K562 (cell line): ENCODE data around the gene ASCC1. TPM values are rescaled to one million over a fixed set of nuclear protein-coding genes. Genes with fewer than 3 reads are reported as not detected.
A peak's percentile ranks its signal among the peaks of the same experiment; 100 is the strongest.

ENCODE experiments used
- ATAC-seq: fragments of 200-7000 bp; cut with Tn5 transposase; 3 replicates; pipeline ENCODE4 v1.9.1; 2020; ENCODE audit warnings: moderate library complexity
- BruUV-seq: library from RNA; stranded (reverse); fragments of 400-500 nt; replicated peaks from 2 replicates; lab custom pipeline; 2021; lab: Mats Ljungman, UMichigan
- CTCF ChIA-PET: fragments of 300-600 bp; formaldehyde crosslinking; extraction: SDS; loops from one replicate; lab custom pipeline; 2021; ENCODE audit warnings: low intra/inter-chr PET ratio; lab: Yijun Ruan, JAX
- POLR2A ChIA-PET: fragments of 300-600, 350-650 bp; sonication (Branson Sonifier 250); formaldehyde crosslinking; extraction: SDS; loops from one replicate; lab custom pipeline; 2021; ENCODE audit warnings: antibody characterized with exemption, inconsistent platforms; lab: Yijun Ruan, JAX
- DNase-seq, 4 experiments: peaks; one replicate each; pipeline versions ENCODE4 v3.0.0 to v3.0.0-alpha.2; 2011 to 2018; ENCODE audit warnings: low spot score in 3 of 4, mixed read lengths in 3 of 4; ENCODE audit errors: extremely low read depth in 1 of 4
- FAIRE-seq: peaks from 2 replicates; lab custom pipeline; 2011; peaks lifted over from hg19 to GRCh38; lab: Jason Lieb, UNC
- H2AFZ ChIP-seq: 2 replicates; pipeline ENCODE4 v1.6.0; 2011; ENCODE audit warnings: low read depth, low read length, control low read depth, inconsistent platforms
- H3K27ac ChIP-seq: fragments of 200-600 bp; 3 replicates; pipeline ENCODE4 v1.8.0; 2011; ENCODE audit warnings: low read depth, mild to moderate bottlenecking, control low read depth, inconsistent platforms, low read length, moderate library complexity, mixed read lengths; ENCODE audit errors: extremely low read depth
- H3K27me3 ChIP-seq, 2 experiments: fragments of 300-600 bp in 1 of 2; 2 replicates in 1 of 2; 3 replicates in 1 of 2; pipeline versions ENCODE4 v1.6.0 to v1.8.0; 2011; ENCODE audit warnings: inconsistent platforms in 2 of 2, low read length in 2 of 2, mild to moderate bottlenecking in 1 of 2, mixed read lengths in 1 of 2, moderate library complexity in 1 of 2; ENCODE audit not compliant: control insufficient read depth in 2 of 2, insufficient read depth in 2 of 2
- H3K36me3 ChIP-seq: fragments of 300-600 bp; 3 replicates; pipeline ENCODE4 v1.8.0; 2011; ENCODE audit warnings: mild to moderate bottlenecking, low read length, inconsistent platforms; ENCODE audit not compliant: control insufficient read depth, insufficient read depth
- H3K4me1 ChIP-seq, 2 experiments: fragments of 200-600 bp in 1 of 2; replicated peaks in 1 of 2; 2 replicates in 1 of 2; 3 replicates in 1 of 2; pipeline versions ENCODE4 v1.5.1 to v1.8.0; 2011; ENCODE audit warnings: inconsistent platforms in 2 of 2, low read length in 2 of 2, mild to moderate bottlenecking in 1 of 2, mixed read lengths in 1 of 2, moderate library complexity in 1 of 2; ENCODE audit not compliant: control insufficient read depth in 2 of 2, insufficient read depth in 2 of 2
- H3K4me2 ChIP-seq: 2 replicates; pipeline ENCODE4 v1.6.1; 2011; ENCODE audit warnings: low read length, control low read depth, inconsistent platforms, mixed read lengths; ENCODE audit not compliant: insufficient read depth
- H3K4me3 ChIP-seq: fragments of 200-600 bp; sonication (generic), shearing (Covaris generic); 2 replicates; pipeline ENCODE4 v1.5.1; 2016; ENCODE audit warnings: control low read depth, inconsistent platforms
- H3K79me2 ChIP-seq: fragments of 200-600 bp; 3 replicates; pipeline ENCODE4 v1.8.0; 2011; ENCODE audit warnings: low read length, inconsistent platforms; ENCODE audit not compliant: control insufficient read depth, insufficient read depth
- H3K9ac ChIP-seq, 2 experiments: 2 replicates each; pipeline versions ENCODE4 v1.6.0 to v1.6.1; 2011; ENCODE audit warnings: low read depth in 2 of 2, low read length in 2 of 2, control low read depth in 1 of 2, inconsistent platforms in 1 of 2, mild to moderate bottlenecking in 1 of 2, mixed read lengths in 1 of 2; ENCODE audit not compliant: insufficient read depth in 1 of 2
- H3K9me1 ChIP-seq: one replicate; pipeline ENCODE4 v1.6.0; 2011; ENCODE audit warnings: inconsistent platforms, mild to moderate bottlenecking, low read length, moderate library complexity; ENCODE audit not compliant: control insufficient read depth, insufficient read depth
- H3K9me3 ChIP-seq: replicated peaks from 2 replicates; pipeline ENCODE4 v1.5.1; 2011; ENCODE audit warnings: low read depth, low read length, inconsistent platforms; ENCODE audit not compliant: control insufficient read depth, insufficient read depth
- H4K20me1 ChIP-seq: replicated peaks from 2 replicates; pipeline ENCODE4 v1.6.1; 2011; ENCODE audit warnings: low read length, inconsistent platforms, mixed read lengths; ENCODE audit not compliant: control insufficient read depth, insufficient read depth
- CEBPB ChIP-seq: fragments of 450-650 bp; IDR thresholded peaks from 2 replicates; pipeline ENCODE4 v1.6.1; 2016; ENCODE audit warnings: missing genetic modification characterization, missing compliant biosample characterization
- CEBPG ChIP-seq, 3 experiments: fragments of 200-800 bp in 1 of 3; sonication (Bioruptor generic) in 1 of 3; sonication (generic) in 1 of 3; formaldehyde crosslinking in 1 of 3; IDR thresholded peaks in 2 of 3; conservative IDR thresholded peaks in 1 of 3; 2 replicates each; pipeline versions ENCODE4 v1.6.1 to v1.8.0; 2016 to 2022; ENCODE audit warnings: missing compliant biosample characterization in 2 of 3, missing genetic modification characterization in 2 of 3, mild to moderate bottlenecking in 1 of 3, missing genetic modification reagents in 1 of 3
- EGR1 ChIP-seq: fragments of 450-650 bp; conservative IDR thresholded peaks from 2 replicates; pipeline ENCODE4 v1.6.1; 2017; ENCODE audit warnings: mild to moderate bottlenecking
- L3MBTL2 ChIP-seq: fragments of 450-650 bp; IDR thresholded peaks from 2 replicates; pipeline ENCODE4 v1.6.1; 2016; ENCODE audit warnings: mild to moderate bottlenecking, moderate library complexity
- RBFOX2 ChIP-seq: fragments of 200-400 bp; formaldehyde crosslinking; IDR thresholded peaks from 2 replicates; pipeline ENCODE4 v1.6.1; 2017; ENCODE audit warnings: low read depth, mild to moderate bottlenecking, low read length, moderate library complexity
- ZBTB9 ChIP-seq: fragments of 450-650 bp; formaldehyde crosslinking; IDR thresholded peaks from 2 replicates; pipeline ENCODE4 v1.4.0; 2020; ENCODE audit warnings: mild to moderate bottlenecking, moderate library complexity
- WGBS: fragments of 100-300 bp; shearing (Covaris generic); methylation state at CpG from one replicate; pipeline ENCODE4 v1.1.6; 2016; ENCODE audit warnings: low coverage, mixed read lengths; ENCODE audit not compliant: insufficient coverage; ENCODE audit errors: missing lambda C conversion rate; 5-methylcytosine and 5-hydroxymethylcytosine counted together
- in situ Hi-C: fragments of 300-500 bp; cut with MboI; formaldehyde crosslinking; loops from 4 replicates; pipeline ENCODE4 v1.15.0; 2018; ENCODE audit warnings: inconsistent platforms, mixed read lengths
- intact Hi-C: fragments of 100-400 bp; cut with micrococcal nuclease; formaldehyde crosslinking; loops from 2 replicates; pipeline ENCODE4 v1.14.2; 2022
- polyA plus RNA-seq, 8 experiments: library from polyadenylated mRNA; depleted of rRNA in 4 of 8; stranded (reverse) in 5 of 8; unstranded in 3 of 8; fragments of >200 nt; fragmentation: Nextera tagmentation in 2 of 8; fragmentation: Illumina TruSeq in 1 of 8; extraction: Ambion mirVana in 2 of 8; extraction: Trizol in 1 of 8; gene quantifications; 2 replicates each; pipeline versions ENCODE4 v1.2.1 to v1.2.3, GENCODE V29; 2011 to 2014; ENCODE audit warnings: inconsistent platforms in 1 of 8, missing spikeins in 1 of 8
- total RNA-seq, 7 experiments: library from RNA; depleted of rRNA in 6 of 7; stranded (reverse); fragments of >200 nt in 6 of 7; fragmentation: Illumina TruSeq in 2 of 7; extraction: Trizol in 2 of 7; gene quantifications; 2 replicates each; pipeline versions ENCODE4 v1.2.1 to v1.2.3, GENCODE V29; 2011 to 2021; ENCODE audit warnings: low replicate concordance in 1 of 7
- TF ChIP-seq, protein P1 (sequence below): fragments of 450-650 bp; IDR thresholded peaks from 2 replicates; pipeline ENCODE4 v1.6.1; 2018; ENCODE audit not compliant: partially characterized antibody
- TF ChIP-seq, protein P2 (sequence below): sonication (generic); IDR thresholded peaks from 2 replicates; pipeline ENCODE4 v1.6.1; 2016

ASCC1 gene
- total and polyA plus RNA-seq, 9 of the 15 experiments (the other 6 are each of a cell fraction or from before 2014, with no cell fraction given), result 31.7 to 73.3 (median 52.8) TPM

- Histone ChIP-seq H3K9ac (no peak overlapping the region), H4K20me1 (no peaks in the 10 kb centered on the region), H3K9me1 (no peaks in the 10 kb centered on the region), H3K27me3 (no peaks in the 10 kb centered on the region), H3K79me2 (no peaks in the 10 kb centered on the region), H3K36me3 (no peaks in the 10 kb centered on the region), H3K27ac (no peak overlapping the region), H3K9me3 (no peaks in the 10 kb centered on the region), H3K4me3 (no peak overlapping the region), H3K4me2 (no peak overlapping the region), H3K4me1 (peaks cover 0 to 6% of the 10 kb centered on the region in 2 experiments; a peak in 2 of 5 replicates), H2AFZ (no peak overlapping the region)
- FAIRE-seq (no peak), DNase-seq (no peak), ATAC-seq (peak; percentile 21; the same call in 2 of the 3 replicates)
- no TSS peak for BruUV-seq
- ChIA-PET CTCF (interaction anchor here (0.6 kb wide), 1 partner anchor 17 kb away, joined by 6 read pairs; no protein-coding TSS in a partner anchor), POLR2A (interaction anchor here (0.6 to 1.3 kb wide), 3 partner anchors 11 to 310 kb away, joined by 3 to 4 read pairs (median 3); no protein-coding TSS in a partner anchor)
- 43% methylated on average over 4 of the region's 4 CpGs for WGBS
- TF ChIP-seq L3MBTL2 (no peak), CEBPB (peak; percentile 49; the same call in 1 of the 2 replicates), CEBPG (CRISPR knock-in tag; IDR thresholded peaks at IDR 0.05) (no peak), CEBPG (tag; conservative IDR thresholded peaks at IDR 0.05 in 1 of 2, IDR thresholded peaks at IDR 0.05 in 1 of 2) (0 out of 4 replicates have a peak, but pooled peaks of 1 of the 2 experiments have one; percentile 16), RBFOX2 (no peak), ZBTB9 (CRISPR knock-in tag) (no peak), EGR1 (no peak)
- TF ChIP-seq, protein P1, sequence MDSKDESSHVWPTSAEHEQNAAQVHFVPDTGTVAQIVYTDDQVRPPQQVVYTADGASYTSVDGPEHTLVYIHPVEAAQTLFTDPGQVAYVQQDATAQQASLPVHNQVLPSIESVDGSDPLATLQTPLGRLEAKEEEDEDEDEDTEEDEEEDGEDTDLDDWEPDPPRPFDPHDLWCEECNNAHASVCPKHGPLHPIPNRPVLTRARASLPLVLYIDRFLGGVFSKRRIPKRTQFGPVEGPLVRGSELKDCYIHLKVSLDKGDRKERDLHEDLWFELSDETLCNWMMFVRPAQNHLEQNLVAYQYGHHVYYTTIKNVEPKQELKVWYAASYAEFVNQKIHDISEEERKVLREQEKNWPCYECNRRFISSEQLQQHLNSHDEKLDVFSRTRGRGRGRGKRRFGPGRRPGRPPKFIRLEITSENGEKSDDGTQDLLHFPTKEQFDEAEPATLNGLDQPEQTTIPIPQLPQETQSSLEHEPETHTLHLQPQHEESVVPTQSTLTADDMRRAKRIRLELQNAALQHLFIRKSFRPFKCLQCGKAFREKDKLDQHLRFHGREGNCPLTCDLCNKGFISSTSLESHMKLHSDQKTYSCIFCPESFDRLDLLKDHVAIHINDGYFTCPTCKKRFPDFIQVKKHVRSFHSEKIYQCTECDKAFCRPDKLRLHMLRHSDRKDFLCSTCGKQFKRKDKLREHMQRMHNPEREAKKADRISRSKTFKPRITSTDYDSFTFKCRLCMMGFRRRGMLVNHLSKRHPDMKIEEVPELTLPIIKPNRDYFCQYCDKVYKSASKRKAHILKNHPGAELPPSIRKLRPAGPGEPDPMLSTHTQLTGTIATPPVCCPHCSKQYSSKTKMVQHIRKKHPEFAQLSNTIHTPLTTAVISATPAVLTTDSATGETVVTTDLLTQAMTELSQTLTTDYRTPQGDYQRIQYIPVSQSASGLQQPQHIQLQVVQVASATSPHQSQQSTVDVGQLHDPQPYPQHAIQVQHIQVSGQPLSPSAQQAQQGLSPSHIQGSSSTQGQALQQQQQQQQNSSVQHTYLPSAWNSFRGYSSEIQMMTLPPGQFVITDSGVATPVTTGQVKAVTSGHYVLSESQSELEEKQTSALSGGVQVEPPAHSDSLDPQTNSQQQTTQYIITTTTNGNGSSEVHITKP, result peak; percentile 50
- TF ChIP-seq, protein P2, sequence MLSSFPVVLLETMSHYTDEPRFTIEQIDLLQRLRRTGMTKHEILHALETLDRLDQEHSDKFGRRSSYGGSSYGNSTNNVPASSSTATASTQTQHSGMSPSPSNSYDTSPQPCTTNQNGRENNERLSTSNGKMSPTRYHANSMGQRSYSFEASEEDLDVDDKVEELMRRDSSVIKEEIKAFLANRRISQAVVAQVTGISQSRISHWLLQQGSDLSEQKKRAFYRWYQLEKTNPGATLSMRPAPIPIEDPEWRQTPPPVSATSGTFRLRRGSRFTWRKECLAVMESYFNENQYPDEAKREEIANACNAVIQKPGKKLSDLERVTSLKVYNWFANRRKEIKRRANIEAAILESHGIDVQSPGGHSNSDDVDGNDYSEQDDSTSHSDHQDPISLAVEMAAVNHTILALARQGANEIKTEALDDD, result 0 out of 2 replicates have a peak, but pooled peaks have one; percentile 16
- intact Hi-C loops, result no loop called here
- in situ Hi-C loops, result no loop called here
These were observed 69.3 kb downstream of the ASCC1 start for GRCh38 chr10:72146559-72147323.
